ENCODE data around the gene ATXN7L1.

Gene ATXN7L1

DNA sequence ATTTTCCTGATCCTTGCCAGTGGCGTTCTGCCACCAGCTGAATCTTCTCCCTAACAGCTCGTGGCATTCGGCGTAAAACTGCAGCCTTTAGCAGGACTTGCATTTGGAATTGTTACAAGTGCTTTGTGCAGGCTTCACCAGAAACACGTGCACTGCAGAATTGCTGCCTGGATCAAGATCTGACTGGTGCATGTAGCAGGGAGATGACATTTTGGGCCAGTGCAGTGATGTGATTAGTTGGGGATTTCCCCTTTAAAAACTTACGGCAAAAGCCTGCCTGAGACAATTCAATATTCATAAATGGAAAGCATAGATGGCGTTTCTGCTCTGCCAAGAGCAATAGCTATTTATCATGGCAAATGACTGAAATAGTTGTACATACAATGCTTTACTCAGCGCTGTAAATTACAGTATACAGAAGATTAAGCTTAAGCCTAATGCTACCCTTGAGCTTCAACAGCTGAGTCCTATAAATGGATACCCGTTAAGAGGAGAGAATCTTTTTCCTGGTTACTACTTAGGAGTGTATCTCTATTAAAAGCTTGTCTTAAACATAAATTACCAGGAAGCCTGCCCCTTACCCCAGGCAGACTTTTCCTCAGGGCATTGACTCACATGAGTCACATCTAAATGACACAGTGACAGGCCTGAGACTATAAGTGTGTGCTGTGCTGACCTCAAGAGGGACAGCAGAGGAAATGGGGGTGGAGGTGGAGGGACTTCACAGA lies 106.3 kb downstream of the ATXN7L1 start:
- no peak for DNase-seq

DNA sequence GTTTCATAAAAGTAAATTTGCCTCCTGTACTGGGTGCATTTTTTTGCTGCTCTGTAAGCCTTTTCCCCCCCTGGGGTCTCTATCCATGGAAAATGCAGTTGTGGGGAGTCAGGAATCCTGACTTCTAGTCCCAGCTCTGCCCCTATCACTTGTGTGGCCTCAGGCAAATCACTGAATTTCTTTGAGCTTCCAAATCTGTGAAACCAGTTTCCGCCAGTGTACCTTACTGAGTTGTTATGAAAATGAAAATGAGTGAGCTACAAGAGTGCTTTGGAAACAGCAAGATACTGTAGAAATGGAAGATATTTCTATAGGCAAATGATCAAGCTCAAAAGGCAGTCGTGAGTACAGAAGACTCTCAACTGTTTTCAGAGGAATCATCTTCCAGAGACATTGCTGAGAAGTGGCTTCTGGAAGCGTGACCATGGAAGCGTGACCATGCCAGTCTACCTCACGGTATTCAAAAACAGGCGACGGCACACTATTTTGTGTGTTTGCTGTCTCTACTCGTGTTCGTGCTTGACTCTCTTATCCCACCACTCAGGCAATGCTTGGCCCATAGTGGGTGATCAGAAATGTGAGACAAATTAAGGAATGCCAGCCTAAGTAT lies 107.4 kb downstream of the ATXN7L1 start:
- no peak for DNase-seq

DNA sequence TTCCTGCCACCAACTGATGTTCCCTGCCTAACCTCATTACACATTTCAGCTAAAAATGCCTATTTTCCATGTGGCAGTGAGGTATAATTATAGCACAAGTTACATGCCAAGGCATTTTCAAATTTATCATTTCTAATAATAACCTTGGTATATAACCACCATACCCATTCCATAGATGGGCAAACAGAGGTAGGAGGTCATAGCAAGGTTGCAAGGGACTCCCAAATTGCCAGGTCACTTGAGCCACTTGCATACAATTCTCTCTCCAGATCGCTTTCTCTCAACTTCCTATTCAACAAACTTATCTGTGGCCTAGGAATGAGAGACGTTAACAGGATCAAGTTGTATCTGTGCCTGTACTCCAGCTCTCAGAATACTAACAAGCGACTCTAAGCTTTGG lies 108.3 kb downstream of the ATXN7L1 start:
- no peak for DNase-seq

DNA sequence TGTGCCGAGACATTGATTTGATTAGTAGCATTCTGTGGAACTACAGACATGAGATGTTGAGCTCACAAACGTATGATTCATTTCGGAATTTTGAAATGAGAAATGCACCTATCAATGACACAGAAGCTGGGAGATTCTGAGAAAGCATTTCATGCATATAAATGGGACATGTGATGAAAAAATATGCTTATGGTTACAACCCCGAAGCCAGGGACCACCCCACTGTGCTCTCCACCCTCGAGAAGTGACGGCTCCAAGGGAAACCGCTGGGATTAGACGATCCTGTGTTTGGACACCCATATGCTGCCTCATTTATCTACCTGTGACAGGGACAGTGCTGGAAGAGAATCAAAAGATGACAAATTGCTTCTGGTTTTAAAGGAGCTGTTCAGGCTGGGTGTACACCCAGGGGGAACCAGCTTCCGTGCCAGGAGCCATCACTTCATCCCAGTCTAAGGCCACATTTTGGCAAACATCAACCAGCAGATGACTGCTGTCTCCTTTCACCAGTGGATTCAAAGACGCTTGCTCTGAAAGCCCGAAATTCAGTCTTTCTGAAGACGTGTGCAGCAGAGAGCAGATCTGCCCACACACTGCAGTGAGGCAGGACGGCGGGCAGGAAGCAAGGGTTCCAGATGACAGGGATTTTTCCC lies 109.9 kb downstream of the ATXN7L1 start:
- DNase-seq: no peak

DNA sequence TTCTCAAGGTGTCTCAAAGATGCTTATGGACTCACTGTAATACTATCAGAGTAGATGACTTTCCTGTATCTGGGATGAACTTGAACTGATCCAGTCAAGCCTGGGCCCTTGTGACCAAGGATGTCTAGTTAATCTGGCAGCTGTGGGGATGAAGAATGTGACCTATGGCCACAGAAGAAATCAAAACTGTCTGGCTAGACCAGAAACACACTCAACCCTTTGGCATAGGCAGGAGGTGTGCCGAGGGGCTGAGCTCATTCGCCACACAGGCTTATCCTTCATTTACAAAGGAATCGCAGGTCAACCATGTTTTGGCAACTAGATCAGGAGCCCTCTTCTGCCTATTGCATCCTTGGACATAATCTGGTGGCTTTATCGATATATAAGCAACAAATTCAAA lies 110.6 kb downstream of the ATXN7L1 start:
- no peak for DNase-seq

DNA sequence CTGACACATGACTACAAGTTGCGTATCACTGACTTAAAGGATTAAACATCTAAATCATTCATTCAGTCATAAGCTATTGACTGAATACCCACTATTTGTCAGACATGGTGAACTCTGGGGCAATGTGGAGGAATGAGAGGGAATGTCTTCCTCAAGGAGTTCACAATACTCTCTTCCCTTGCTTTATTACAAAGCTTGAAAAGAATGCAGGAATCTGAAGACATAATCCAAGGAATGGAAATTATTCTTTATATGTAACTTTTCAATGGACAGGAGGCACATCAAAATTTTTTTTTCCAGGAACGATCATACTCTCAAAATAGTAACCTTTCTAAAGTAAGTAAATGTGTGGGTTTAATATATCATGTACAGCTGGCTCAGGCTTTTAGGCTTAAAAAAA lies 111.9 kb downstream of the ATXN7L1 start:
- DNase-seq: no peak

DNA sequence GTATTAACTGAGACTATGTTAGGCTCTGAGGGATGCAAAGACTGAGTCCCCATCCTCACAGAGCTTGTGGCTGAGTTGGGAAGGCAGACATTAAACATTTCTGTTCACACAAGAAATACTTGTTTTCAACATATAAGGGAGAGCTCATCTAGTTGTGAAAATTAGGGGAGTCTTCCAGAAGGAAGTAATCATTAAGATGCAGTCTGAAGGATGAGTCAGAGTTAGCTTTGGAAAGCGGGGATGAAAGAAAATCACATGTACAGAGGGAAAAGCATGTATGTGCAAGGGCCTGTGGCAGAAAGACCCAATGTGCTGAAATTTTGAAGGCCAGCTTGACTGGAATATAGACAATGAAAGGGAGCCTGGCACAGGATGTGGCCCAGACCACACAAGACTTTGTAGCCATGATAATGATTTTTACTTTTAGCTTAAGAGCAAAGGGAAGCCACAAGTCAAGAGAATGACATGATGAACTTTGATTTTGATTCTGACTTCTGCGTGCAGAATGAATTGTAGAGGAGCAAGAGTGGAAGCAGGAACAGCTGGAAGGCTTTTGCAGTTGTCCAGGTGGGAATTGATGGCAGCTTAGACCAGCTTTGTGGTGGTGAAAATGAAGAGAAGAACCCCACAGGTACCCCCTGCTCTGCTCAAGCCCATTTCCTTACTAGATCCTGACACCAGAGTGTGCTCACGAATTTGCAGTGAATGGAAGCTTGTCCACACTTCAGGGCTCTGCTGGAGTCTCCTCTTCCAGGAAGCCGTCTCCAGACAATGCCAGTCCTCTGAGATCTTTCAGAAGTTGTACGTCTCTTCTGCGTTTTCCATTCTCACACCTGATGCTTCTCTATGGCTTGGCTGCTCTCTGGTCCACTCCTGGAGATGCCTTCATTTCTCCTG lies 115.6 kb downstream of the ATXN7L1 start:
- no peak for DNase-seq

DNA sequence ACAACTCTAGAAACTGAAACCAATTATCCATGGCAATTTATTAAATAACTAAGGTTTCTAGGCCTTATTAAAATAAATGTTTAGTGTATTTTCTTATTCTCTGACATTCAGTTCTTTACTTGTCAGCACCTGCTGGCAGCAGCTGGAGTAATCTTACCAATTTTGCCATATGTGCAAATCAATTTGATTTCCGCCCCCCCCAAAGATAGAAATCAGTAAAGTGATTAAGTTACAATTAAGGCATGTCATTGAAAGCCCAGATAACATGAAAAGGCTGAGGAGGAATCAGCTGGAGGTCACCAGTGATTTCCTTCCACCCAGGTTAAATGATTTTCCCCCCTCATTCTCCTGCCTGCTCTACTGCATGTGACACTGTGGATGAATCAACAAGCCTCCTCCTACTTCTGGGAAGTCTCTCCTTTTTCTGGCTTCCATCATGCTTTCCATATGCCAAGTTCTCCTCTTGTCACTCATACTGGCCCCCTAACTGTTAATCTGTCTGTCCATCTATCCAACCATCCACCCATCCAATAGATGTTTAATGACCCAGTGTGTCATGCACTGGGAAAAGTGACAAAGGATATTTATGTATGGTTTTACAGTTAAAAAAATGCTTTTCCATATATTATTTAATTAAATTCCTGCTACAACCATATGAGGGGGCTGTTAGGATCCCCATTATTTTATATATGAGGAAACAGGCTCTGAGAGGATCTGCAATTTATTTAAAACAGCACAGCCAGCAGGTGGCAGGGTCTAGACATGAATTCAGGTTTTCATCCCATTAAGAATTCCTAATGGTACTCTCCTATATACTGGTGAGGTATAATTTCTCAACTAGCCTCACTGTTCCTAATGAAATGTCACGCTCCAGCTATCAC lies 116.5 kb downstream of the ATXN7L1 start:
- DNase-seq: no peak

DNA sequence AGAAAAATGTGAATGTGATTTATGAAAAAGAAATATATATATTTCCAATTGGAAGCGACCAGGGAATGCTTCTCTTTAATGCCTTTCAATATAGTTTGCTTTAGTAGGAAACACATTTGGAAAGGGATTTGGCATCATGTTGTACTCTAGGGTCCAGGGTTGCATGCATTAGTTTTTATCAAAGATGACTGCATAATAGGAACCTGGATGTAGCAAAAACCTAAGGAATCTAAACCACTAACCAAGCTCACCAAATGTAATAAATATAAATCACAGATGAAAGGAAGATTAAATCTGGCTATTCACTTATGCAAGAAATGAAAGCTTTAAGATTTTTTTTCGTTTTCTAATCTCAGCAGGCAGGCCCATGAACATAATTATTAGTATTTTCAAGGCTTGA lies 120.0 kb downstream of the ATXN7L1 start:
- DNase-seq: no peak

DNA sequence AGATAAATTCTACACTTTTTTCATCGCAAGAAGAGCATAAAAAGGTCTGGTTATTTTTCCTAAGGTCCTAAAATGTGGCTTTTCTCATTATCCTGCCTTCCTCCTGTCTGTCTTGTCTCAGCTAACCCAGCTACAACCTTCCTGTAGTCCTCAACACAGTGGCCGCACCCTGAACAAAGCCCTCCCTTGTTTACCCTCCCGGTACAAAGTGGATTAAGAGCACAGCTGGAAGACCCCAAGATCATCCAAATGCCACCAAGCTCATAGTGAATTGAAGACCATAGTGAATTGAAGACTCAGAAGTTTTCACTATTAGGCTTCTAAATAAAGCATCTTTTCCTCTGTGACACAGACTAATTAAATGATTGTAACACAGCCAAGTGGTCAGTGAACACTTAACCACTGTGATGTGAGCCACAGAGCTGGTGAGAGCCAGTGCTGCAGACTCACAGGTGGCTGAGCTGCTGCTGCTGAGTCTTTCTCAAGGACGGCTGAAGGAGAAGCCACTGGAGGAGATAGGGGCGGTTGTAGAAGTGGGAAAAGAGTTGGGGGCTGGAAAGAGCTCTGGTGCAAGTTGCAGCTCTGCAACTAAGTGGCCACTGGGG lies 123.6 kb downstream of the ATXN7L1 start:
- DNase-seq: no peak

DNA sequence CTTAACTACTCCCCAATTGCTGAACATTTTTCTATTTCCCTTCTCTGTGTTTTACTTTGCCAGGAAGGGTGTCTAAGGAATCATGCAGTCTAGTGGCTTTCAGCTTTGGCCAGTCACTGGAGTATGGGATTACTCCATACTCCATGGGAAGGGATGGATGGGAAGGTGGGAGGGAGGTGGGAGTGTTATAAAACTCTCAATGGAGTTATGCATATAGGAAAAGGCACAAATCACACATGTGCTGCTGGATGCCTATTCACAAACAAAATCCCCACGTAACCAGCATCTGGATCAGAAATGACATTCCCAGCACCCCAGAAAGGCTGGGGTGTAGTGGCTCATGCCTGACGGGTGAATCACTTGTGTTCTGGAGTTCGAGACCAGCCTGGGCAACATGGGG lies 125.3 kb downstream of the ATXN7L1 start:
- no peak for DNase-seq

DNA sequence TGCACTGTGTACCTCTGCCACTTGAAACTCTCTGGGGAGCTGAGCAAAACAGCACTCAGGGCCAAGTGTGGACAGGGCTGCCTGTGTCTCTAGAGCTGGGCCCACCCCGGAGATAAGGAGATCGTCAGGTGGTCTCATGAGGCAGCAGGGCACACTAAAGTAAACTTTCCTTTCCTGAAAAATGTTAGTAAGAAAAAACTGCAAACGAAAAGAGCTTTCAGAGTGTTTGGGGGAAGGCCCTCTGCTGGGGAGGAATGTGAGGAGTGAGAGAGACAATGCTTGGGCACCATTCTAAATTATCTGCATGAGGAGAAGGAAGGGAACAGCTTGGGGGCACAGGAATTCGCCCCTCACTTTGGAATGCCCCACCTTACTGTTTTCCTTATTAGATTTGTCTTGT lies 127.7 kb downstream of the ATXN7L1 start:
- no peak for DNase-seq

DNA sequence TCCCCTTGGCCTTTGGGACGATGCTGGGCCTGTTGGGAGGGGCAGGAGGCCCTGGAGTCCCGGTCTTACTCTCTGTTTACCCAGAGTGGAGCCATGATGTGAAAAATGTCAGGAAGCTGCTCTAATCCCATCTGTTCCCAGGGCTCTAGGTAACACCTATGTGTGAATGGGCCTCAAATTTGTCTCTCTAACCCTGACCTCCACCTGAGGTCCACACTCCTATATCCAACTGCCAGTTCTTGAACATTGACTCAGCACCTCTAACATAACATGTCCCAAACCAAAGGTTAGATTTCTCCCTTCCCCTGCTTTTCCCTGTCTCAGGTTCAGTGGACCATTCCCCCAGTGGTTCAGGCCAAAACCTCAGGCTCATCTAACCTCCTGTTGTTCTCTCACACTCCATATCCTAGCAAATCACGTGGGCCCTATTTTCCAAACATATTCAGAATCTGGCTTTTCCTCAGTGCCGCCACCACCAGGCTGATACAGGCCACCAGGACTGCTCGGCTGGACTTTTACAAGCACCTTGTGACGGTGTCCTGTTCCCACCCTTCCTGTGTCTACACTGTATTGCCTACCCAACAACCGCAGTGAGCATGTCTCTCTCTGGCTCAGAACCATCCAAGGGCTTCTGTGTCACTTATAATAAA lies 130.6 kb downstream of the ATXN7L1 start:
- no peak for DNase-seq

DNA sequence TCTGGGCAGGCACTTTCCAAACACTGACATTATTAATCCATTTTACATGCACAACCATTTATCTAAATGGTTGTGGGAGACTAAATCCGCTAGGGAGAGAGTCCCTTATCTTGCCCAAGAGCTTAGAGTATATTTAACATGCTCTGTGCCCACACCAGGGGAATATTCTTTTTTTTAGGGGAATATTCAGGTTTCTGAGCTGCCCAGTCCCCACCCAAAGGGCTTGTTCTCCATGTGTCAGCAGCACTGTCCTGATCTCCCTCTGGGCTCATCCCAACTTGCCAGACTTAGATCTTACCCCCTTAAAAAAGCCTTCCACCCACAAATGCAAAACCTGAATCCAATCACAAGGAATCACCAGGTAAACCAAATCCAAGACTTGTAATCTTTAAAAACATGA lies 132.1 kb downstream of the ATXN7L1 start:
- no peak for DNase-seq

DNA sequence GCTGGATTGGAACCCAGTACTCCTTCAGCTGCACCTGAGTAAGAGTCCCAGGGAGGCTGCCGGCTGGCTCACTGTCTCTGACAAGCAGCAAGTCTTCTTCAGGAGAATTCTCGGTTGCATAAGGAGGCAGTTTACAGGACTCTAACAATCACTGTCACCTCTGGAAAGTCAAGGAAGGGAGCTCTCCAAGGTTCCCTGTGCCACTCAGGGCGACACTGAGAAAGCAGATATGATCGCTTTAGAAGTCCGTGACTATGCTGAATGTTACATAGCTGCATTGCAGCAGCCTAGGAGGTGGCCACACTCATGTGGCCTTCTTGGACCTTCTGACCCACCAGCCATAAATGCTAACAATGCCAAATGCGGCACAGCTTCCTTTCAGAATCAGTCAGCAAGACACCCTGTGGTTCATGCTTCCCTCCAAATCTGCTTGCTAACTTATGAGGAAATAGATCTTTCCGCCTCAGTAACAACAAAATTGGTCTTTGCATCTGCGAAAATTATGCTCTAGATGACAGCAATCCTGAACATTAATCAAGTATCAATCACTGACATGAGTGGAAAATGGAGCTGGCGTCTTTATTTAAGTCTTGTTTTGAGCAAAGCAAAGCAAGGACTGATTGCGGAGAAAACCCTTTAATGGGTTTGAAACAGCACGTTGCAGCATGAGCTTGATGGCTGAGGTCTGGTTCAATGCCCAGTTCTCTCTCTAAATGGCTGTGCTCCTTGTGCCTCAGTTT lies 132.9 kb downstream of the ATXN7L1 start:
- no peak for DNase-seq

DNA sequence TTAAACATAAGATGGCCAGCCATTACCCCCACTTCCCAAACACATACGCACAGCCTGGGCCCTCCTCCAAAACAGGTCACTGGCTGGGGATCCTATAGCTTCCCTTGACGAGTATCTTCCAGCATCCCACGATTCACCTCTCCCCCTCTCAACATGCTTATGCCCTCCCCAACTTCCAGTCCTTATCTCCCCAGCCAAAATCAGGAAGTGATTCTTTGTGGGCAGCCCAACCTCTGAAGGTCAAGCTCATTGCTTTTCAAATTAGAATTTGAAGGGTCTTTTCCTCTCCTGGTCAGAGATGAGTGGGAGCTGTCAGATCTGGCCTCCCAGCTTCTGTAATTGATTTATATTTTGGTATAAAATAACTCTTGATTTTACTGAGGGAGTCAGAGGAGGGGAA lies 133.6 kb downstream of the ATXN7L1 start:
- no peak for DNase-seq

DNA sequence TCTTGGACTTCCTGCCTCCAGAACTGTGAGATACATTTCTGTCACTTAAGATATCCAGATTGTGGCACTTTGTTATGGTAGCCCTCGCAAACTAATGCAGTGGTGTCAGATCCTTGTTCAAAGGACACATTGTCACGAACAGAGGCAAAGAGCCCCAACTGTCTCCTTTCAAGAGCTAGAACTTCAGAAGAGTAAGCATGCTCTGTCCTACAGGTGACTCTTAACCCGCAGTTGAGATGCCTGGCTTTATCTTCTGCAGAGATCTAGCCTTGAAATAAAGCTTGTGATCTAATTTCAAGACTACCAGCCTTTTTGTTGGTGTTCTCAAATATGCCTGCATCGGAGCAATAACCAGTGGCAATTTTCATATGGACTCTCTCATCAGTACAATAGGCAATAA lies 134.4 kb downstream of the ATXN7L1 start:
- no peak for DNase-seq

DNA sequence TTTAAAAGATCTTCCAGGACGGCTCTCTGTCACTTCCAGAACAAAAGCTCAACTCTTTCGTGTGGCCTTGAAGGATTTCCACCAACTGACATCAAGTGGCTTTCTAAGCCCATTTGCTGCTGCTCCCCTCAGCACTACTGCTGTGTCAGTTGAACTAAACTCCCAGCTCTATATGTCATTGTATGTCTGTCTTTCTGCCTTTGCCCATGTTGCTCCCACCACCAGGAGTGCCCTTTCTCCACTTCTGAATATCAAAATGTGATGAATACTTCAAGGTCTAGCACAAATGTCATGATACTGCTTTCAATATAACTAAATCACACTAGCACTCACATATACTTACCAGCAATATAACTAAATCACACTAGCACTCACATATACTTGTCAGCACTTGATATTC lies 138.3 kb downstream of the ATXN7L1 start:
- no peak for DNase-seq

DNA sequence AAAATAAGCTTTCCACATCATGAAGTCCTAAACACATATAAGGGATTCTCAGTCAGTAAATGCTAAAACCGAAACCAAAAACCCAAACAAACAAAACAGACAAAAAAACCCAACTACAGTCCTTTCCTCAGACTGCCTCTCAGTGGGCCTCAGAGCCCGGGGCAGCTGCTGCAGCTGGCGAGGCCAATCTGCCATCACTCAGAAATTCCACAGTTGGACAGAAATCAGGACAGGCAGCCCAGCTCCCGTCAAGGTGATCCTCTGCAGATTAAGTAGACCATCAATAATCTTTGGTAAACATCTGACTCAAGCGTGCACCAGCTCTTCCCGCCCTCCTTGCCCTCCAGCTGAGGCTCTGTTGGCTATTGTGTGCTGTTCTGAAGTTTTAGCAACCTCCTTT lies 142.2 kb downstream of the ATXN7L1 start:
- DNase-seq: no peak

DNA sequence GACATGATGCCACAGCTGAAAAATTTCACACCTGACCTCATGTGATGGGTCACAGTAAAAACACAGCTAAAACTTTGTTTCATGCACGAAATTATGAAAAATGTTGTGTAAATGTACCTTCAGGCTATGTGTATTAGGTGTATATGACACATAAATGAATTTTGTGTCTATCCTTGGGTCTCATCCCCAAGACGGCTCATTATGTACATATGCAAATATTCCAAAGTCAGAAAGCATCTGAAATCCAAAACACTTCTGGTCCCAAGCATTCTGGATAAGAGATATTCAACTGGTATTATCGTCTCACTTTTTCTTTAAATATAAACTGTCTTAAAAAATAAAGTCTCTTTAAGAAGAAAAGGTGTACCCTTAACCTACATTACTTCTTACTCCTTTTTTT lies 145.4 kb downstream of the ATXN7L1 start:
- no peak for DNase-seq

DNA sequence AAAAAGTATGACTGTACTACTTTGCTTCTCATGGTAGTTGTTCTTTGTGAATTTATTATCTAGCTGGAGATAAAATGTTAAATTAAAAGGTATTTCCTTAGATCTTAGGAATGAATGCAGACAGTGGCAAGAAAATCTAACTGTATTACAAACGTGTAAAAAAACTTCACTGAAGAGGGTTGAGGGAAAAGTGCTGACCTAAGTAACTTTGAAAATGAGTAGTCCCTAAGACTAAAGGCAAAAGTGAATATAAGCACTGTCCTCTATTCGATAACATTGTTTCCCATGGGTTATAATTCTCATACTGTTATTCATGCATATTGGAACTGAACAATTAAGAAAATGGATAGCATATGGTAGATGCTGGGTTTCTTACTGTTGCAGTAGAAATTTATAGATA lies 148.4 kb downstream of the ATXN7L1 start:
- DNase-seq: no peak
